Central memory CD8-positive, alpha-beta T cell (primary cell): ENCODE data around the gene MYCN.

Experiments
- ATAC-seq: fragments of 150-1000 bp; cut with Tn5 transposase; replicated peaks from 2 replicates; pipeline ENCODE4 v1.10.0; 2022; ENCODE audit warnings: mild to moderate bottlenecking, moderate FRiP score, moderate number of reproducible peaks; ENCODE audit not compliant: poor library complexity, severe bottlenecking; ENCODE audit errors: extremely low read depth
- DNase-seq, 2 donors: peaks; one replicate each; pipeline ENCODE4 v3.0.0; 2021; ENCODE audit warnings: low spot score in 2 of 2
- H3K27ac Mint-ChIP-seq: one replicate; pipeline ENCODE4 v1.8.0; 2022; ENCODE audit warnings: low read depth, mild to moderate bottlenecking, moderate library complexity, mixed read lengths
- H3K27me3 Mint-ChIP-seq: one replicate; pipeline ENCODE4 v1.8.0; 2022; ENCODE audit warnings: mixed read lengths
- H3K36me3 Mint-ChIP-seq: one replicate; pipeline ENCODE4 v1.8.0; 2022; ENCODE audit warnings: mild to moderate bottlenecking, moderate library complexity, mixed read lengths; ENCODE audit not compliant: insufficient read depth
- H3K4me1 Mint-ChIP-seq: one replicate; pipeline ENCODE4 v1.8.0; 2022; ENCODE audit warnings: mixed read lengths
- H3K4me3 Mint-ChIP-seq: one replicate; pipeline ENCODE4 v1.8.0; 2022; ENCODE audit warnings: mild to moderate bottlenecking, moderate library complexity, mixed read lengths
- H3K9me3 Mint-ChIP-seq: one replicate; pipeline ENCODE4 v1.8.0; 2022; ENCODE audit warnings: mixed read lengths

The MYCN gene

GRCh38 chr2:15989559-15989958 lies 49.2 kb downstream of the MYCN start:
- Mint-ChIP-seq H3K27ac (no peak overlapping the region), H3K9me3 (peaks cover 7% of the 10 kb centered on the region), H3K4me3 (no peak overlapping the region), H3K4me1 (no peaks in the 10 kb centered on the region), H3K27me3 (no peaks in the 10 kb centered on the region), H3K36me3 (no peaks in the 10 kb centered on the region)
- no peak for ATAC-seq
- no peak for DNase-seq

DNA sequence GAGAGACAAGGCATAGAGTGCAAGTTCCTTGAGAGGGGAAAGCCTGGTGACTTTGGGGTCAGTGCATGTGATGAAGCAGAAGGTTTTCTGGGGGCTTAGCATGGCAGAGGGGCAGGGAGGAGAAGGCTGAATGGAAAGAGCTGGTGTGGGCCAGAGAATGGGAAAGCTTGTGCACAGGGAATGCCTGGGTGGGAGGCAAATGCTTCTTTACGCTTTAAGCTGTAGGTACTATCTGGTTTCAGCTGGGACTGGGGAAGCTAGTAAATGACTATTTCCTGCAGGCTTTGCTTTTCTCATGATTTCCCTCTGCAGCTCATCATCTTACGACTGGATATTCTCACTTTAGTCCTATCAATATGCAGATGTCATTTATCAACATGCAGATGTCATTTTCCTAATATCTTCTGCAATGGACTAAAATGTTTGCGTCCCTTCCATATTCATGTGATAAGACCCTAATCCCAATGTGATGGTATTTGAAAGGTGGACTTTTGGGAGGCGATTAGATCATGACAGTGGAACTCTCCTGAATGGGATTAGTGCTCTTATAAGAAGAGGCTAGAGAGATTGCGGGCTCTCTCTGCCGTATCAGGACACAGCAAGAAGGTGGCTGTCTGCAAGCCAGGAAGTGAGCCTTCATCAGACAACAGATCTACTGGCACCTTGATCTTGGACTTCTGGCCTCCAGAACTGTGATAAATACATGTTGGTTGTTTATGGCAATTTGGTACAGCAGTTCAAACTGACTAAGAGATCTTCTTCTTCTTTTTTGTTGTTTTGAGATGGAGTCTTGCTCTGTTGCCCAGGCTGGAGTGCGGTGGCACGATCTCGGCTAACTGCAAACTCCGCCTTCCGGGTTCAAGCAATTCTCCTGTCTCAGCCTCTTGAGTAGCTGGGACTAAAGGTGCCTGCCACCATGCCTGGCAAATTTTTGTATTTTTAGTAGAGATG lies 50.1 kb downstream of the MYCN start:
- H3K9me3 Mint-ChIP-seq, result peaks cover 13% of the 10 kb centered on the region
- H3K27ac Mint-ChIP-seq, result no peak overlapping the region
- no peak overlapping the region for H3K4me3 Mint-ChIP-seq
- H3K27me3 Mint-ChIP-seq, result no peaks in the 10 kb centered on the region
- H3K4me1 Mint-ChIP-seq, result no peaks in the 10 kb centered on the region
- no peak for DNase-seq
- no peaks in the 10 kb centered on the region for H3K36me3 Mint-ChIP-seq
- no peak for ATAC-seq

DNA sequence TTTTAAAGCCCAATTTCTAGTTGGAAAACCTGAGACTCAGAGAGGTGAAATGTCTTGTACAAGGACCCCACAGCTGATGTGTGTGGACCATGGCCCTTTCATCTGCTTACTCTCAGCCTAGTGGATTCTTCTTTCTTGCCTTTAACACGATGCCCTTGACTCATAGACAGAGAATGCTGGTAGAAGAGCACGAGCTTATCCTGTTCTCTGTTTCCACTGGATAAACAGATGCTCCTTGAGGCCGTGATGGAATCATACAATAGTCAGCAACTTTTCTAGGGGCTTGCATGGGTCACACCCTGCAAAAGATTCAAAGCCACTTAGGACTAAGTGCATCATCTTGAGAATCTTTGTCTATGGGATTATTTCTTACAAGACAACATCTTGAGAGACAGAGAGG lies 50.9 kb downstream of the MYCN start:
- no peaks in the 10 kb centered on the region for H3K27me3 Mint-ChIP-seq
- no peaks in the 10 kb centered on the region for H3K36me3 Mint-ChIP-seq
- ATAC-seq (no peak), DNase-seq (no peak)
- no peaks in the 10 kb centered on the region for H3K4me1 Mint-ChIP-seq
- no peak overlapping the region for H3K4me3 Mint-ChIP-seq
- no peak overlapping the region for H3K27ac Mint-ChIP-seq
- H3K9me3 Mint-ChIP-seq, result peaks cover 13% of the 10 kb centered on the region

DNA sequence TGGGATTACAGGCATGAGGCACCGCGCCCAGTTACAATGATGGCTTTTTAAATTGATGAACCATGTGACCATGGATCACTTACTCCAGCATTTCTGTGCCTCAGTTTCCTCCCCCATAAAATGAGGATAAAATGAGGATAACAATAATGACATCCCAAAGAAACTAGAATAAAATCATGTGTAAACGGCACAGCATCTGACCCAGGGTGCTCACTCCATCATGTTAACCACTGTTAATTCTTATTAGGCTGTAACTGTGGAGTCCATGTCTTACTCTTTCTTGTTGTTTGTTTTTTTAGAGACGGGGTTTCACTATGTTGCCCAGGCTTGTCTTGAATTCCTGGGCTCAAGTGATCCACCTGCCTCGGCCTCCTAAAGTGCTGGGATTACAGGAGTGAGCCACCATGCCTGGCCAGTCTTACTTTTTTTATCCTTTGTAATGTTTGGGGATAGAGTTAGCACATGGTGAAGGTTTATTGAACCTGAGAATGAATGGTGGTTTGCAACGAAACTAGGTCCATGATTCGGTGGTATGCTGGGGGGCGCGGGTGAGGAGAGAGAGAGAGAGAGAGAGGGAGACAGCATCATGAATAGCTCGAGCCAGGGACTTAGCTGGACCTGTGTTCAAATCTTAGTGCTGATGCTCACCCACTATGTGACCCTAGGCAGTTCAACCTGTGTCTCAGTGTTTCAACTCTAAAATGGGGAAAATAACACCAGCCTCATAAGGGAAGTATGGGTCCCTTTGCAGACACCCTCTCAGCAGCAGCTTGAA lies 52.3 kb downstream of the MYCN start:
- Mint-ChIP-seq H3K9me3 (peaks cover 13% of the 10 kb centered on the region), H3K4me1 (no peaks in the 10 kb centered on the region), H3K27me3 (no peaks in the 10 kb centered on the region), H3K36me3 (no peaks in the 10 kb centered on the region), H3K27ac (no peak overlapping the region), H3K4me3 (no peak overlapping the region)
- no peak for ATAC-seq
- no peak for DNase-seq

GRCh38 chr2:15993232-15993610 lies 52.9 kb downstream of the MYCN start:
- peaks cover 13% of the 10 kb centered on the region for H3K9me3 Mint-ChIP-seq

GRCh38 chr2:15993666-15994065 lies 53.3 kb downstream of the MYCN start:
- no peaks in the 10 kb centered on the region for H3K27me3 Mint-ChIP-seq
- no peak for ATAC-seq

More at GRCh38 chr2:15993232-15993610, 52.9 kb downstream of the MYCN start:
- DNase-seq (no peak), ATAC-seq (no peak)
- H3K4me1 Mint-ChIP-seq, result no peaks in the 10 kb centered on the region
- no peaks in the 10 kb centered on the region for H3K27me3 Mint-ChIP-seq
- no peaks in the 10 kb centered on the region for H3K36me3 Mint-ChIP-seq
- no peak overlapping the region for H3K27ac Mint-ChIP-seq
- no peak overlapping the region for H3K4me3 Mint-ChIP-seq

GRCh38 chr2:15995603-15996002 lies 55.3 kb downstream of the MYCN start:
- no peak overlapping the region for H3K4me3 Mint-ChIP-seq
- no peak overlapping the region for H3K27ac Mint-ChIP-seq
- peaks cover 18% of the 10 kb centered on the region for H3K9me3 Mint-ChIP-seq
- no peaks in the 10 kb centered on the region for H3K4me1 Mint-ChIP-seq
- H3K27me3 Mint-ChIP-seq, result no peaks in the 10 kb centered on the region
- ATAC-seq (no peak), DNase-seq (no peak)
- no peaks in the 10 kb centered on the region for H3K36me3 Mint-ChIP-seq

More at GRCh38 chr2:15993666-15994065, 53.3 kb downstream of the MYCN start:
- Mint-ChIP-seq H3K4me1 (no peaks in the 10 kb centered on the region), H3K27ac (no peak overlapping the region), H3K36me3 (no peaks in the 10 kb centered on the region), H3K4me3 (no peak overlapping the region), H3K9me3 (peaks cover 13% of the 10 kb centered on the region)
- DNase-seq, result no peak
